Cardiac fibroblast (primary cell): Measurements from ENCODE around the gene PDE4B.
"Not testable (repeated sequence)": the region's sequence is repeated elsewhere in the genome, so short reads cannot be mapped to it uniquely, and the experiment has no call there.

Experiments used
- DNase-seq, 2 donors: peaks; one replicate each; pipeline versions ENCODE4 v3.0.0 to v3.0.0-alpha.2; 2010; ENCODE audit warnings: low read depth in 2 of 2
- H3K4me3 ChIP-seq, 2 donors: replicated peaks in 1 of 2; 1 replicate in 1 of 2; 2 replicates in 1 of 2; pipeline ENCODE4 v1.5.1; 2011; ENCODE audit warnings: low read depth in 2 of 2, low read length in 2 of 2, mild to moderate bottlenecking in 2 of 2, moderate library complexity in 1 of 2
- CTCF ChIP-seq: IDR thresholded peaks from one replicate; pipeline ENCODE4 v1.5.1; 2011; ENCODE audit warnings: low read depth, mild to moderate bottlenecking, low read length, inconsistent platforms

The PDE4B gene

GRCh38 chr1:66119148-66119547, 326.5 kb downstream of the PDE4B start:
- no peak for DNase-seq

GRCh38 chr1:66124670-66125069, 332.0 kb downstream of the PDE4B start:
- no peak overlapping the region for H3K4me3 ChIP-seq
- no peak for TF ChIP-seq CTCF
- DNase-seq: no peak

More at GRCh38 chr1:66119148-66119547, 326.5 kb downstream of the PDE4B start:
- H3K4me3 ChIP-seq: no peak overlapping the region
- no peak for TF ChIP-seq CTCF

DNA sequence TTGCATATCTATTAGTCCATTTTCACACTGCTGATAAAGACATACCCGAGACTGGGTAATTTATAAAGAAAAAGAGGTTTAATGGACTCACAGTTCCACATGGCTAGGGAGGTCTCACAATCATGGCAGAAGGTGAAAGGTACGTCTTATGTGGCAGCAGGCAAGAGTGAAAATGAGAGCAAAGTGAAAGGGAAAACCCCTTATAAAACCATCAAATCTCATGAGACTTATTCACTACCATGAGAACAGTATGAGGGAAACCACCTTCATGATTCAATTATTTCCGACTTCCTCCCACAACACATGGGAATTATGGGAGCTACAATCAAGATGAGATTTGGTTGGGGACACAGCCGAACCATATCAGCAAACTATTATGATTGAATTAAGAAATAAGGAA, 335.9 kb downstream of the PDE4B start:
- DNase-seq: peak in 1 of 2 donors; percentile 11
- H3K4me3 ChIP-seq: not testable (repeated sequence)

- no peak for DNase-seq
- no peak for TF ChIP-seq CTCF
Observed at GRCh38 chr1:66132324-66132723, 339.6 kb downstream of the PDE4B start.

GRCh38 chr1:66134004-66134403, 341.3 kb downstream of the PDE4B start:
- no peak for TF ChIP-seq CTCF
- DNase-seq: no peak
- no peak overlapping the region for H3K4me3 ChIP-seq

More at GRCh38 chr1:66132324-66132723, 339.6 kb downstream of the PDE4B start:
- no peak overlapping the region for H3K4me3 ChIP-seq

- DNase-seq: no peak
- no peak overlapping the region for H3K4me3 ChIP-seq
- no peak for TF ChIP-seq CTCF
Observed at GRCh38 chr1:66135161-66135560, 342.5 kb downstream of the PDE4B start.

DNA sequence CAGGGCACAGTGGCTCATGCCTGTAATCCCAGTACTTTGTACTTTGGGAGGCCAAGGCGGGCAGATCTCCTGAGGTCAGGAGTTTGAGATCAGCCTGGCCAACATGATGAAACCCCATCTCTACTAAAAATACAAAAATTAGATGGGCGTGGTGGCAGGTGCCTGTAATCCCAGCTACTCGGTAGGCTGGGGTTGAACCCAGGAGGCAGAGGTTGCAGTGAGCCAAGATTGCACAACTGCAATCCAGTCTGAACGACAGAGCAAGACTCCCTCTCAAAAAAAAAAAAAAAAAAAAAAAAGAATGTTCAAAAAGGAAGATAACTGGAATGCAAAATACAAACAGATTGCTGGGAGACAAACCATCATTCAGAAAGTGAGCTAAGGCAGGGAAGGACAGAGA, 343.7 kb downstream of the PDE4B start:
- not testable (repeated sequence) for DNase-seq, H3K4me3 ChIP-seq

DNA sequence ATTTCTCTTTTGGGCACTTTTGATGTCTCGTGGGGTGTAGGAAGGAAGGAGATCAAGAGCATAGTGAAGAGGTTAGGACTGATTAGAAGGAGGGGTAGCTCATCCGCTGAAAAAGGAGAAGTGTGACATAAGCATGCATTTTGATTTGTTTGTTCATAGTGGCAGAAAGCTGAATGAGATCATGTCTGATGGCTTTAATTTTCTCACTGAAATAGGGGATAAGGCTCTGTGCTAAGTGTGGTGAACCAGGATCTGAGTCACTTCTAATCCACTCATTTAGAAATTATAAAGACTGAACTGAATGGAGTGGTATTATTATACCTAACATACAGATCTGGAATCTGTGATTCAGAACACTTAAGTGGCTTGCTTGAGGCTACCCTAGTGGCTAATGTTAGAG, 344.5 kb downstream of the PDE4B start:
- TF ChIP-seq CTCF: no peak
- no peak overlapping the region for H3K4me3 ChIP-seq
- DNase-seq: no peak
